DOHH2 (cell line): ENCODE data around the gene BICDL1.

Experiments
- H3F3A ChIP-seq: fragments of 200-600 bp; sonication (generic), shearing (Covaris generic); 2 replicates; pipeline ENCODE4 v1.6.0; 2016; ENCODE audit warnings: antibody characterized with exemption, mild to moderate bottlenecking; ENCODE audit not compliant: control insufficient read depth, insufficient read depth
- H3K27ac ChIP-seq: fragments of 200-600 bp; sonication (generic); 2 replicates; pipeline ENCODE4 v1.5.1; 2014; ENCODE audit warnings: low read depth, mild to moderate bottlenecking, low read length, moderate library complexity
- H3K27me3 ChIP-seq: fragments of 200-600 bp; sonication (generic); 2 replicates; pipeline ENCODE4 v1.6.1; 2014; ENCODE audit warnings: mild to moderate bottlenecking, low read length, mixed read lengths; ENCODE audit not compliant: control insufficient read depth
- H3K36me3 ChIP-seq: fragments of 200-600 bp; sonication (generic); 2 replicates; pipeline ENCODE4 v1.6.1; 2014; ENCODE audit warnings: mild to moderate bottlenecking, low read length, moderate library complexity, mixed read lengths; ENCODE audit not compliant: control insufficient read depth
- H3K4me1 ChIP-seq: fragments of 200-600 bp; sonication (generic); 2 replicates; pipeline ENCODE4 v1.6.1; 2014; ENCODE audit warnings: mild to moderate bottlenecking, low read length, mixed read lengths; ENCODE audit not compliant: control insufficient read depth
- H3K4me2 ChIP-seq: fragments of 200-600 bp; sonication (generic); 2 replicates; pipeline ENCODE4 v1.6.0; 2014; ENCODE audit warnings: mild to moderate bottlenecking, low read length, moderate library complexity
- H3K4me3 ChIP-seq: fragments of 200-600 bp; sonication (generic); 2 replicates; pipeline ENCODE4 v1.5.1; 2014; ENCODE audit warnings: mild to moderate bottlenecking, low read length, mixed read lengths
- H3K79me2 ChIP-seq: fragments of 200-600 bp; sonication (generic); 2 replicates; pipeline ENCODE4 v1.6.1; 2014; ENCODE audit warnings: mild to moderate bottlenecking, low read length, mixed read lengths; ENCODE audit not compliant: control insufficient read depth
- H3K9me2 ChIP-seq: fragments of 200-600 bp; sonication (generic); replicated peaks from 2 replicates; pipeline ENCODE4 v1.6.1; 2014; ENCODE audit warnings: mild to moderate bottlenecking, low read length, mixed read lengths; ENCODE audit not compliant: control insufficient read depth
- H3K9me3 ChIP-seq: fragments of 200-600 bp; sonication (generic); 2 replicates; pipeline ENCODE4 v1.6.1; 2014; ENCODE audit warnings: antibody characterized with exemption, low read length, mixed read lengths; ENCODE audit not compliant: control insufficient read depth, insufficient read depth
- H4K20me1 ChIP-seq: fragments of 200-600 bp; sonication (generic); 2 replicates; pipeline ENCODE4 v1.6.0; 2014; ENCODE audit warnings: low read depth, mild to moderate bottlenecking, antibody characterized with exemption, low read length, moderate library complexity; ENCODE audit not compliant: control insufficient read depth, insufficient read depth
- EZH2phosphoT487 ChIP-seq: fragments of 200-600 bp; sonication (generic); IDR thresholded peaks from 2 replicates; pipeline ENCODE4 v1.6.1; 2017; ENCODE audit warnings: borderline replicate concordance, mild to moderate bottlenecking, antibody characterized with exemption, low read length, moderate library complexity, mixed read lengths
- TF ChIP-seq, protein P1 (sequence below): fragments of 200-600 bp; sonication (generic); IDR thresholded peaks from one replicate; pipeline ENCODE4 v1.5.1; 2014; ENCODE audit warnings: antibody characterized with exemption, mild to moderate bottlenecking, low read depth, low read length; ENCODE audit not compliant: poor library complexity, severe bottlenecking

Gene BICDL1

DNA sequence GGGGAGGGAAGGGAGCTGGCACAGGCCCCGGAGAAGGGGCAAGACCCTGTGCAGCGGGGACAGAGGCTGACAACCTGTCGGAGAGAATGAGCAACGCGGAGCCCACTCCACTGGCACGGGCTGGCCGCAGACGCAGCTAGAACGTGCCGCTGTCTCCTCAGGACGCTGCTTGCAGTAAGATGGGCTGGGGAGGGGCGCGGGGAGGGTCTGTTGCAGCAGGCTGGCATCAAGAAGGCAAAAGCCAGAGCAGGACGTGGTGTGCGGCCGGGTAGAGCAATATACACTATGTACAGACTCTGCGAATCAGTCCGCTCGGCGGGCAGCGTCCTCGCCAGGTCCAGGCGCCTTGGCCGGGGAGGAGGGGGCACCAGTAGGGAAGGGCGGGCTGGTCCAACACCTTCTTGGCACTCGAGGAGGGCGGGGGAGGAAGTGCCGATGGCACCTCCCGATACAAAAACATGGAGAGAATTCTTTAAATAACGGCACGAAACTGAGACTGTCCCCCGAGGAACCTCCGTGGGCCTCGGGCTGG lies 107.7 kb downstream of the BICDL1 start:
- H3K27ac ChIP-seq, result no peak overlapping the region
- peaks cover 24% of the 10 kb centered on the region for H3K79me2 ChIP-seq
- H3K4me2 ChIP-seq, result no peak overlapping the region
- TF ChIP-seq, protein P1, sequence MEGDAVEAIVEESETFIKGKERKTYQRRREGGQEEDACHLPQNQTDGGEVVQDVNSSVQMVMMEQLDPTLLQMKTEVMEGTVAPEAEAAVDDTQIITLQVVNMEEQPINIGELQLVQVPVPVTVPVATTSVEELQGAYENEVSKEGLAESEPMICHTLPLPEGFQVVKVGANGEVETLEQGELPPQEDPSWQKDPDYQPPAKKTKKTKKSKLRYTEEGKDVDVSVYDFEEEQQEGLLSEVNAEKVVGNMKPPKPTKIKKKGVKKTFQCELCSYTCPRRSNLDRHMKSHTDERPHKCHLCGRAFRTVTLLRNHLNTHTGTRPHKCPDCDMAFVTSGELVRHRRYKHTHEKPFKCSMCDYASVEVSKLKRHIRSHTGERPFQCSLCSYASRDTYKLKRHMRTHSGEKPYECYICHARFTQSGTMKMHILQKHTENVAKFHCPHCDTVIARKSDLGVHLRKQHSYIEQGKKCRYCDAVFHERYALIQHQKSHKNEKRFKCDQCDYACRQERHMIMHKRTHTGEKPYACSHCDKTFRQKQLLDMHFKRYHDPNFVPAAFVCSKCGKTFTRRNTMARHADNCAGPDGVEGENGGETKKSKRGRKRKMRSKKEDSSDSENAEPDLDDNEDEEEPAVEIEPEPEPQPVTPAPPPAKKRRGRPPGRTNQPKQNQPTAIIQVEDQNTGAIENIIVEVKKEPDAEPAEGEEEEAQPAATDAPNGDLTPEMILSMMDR, result no peak
- no peak for TF ChIP-seq EZH2phosphoT487
- H3K4me1 ChIP-seq, result peaks cover 2% of the 10 kb centered on the region; the same call in 1 of the 2 replicates
- H3F3A ChIP-seq, result no peaks in the 10 kb centered on the region
- no peaks in the 10 kb centered on the region for H4K20me1 ChIP-seq
- H3K27me3 ChIP-seq, result no peaks in the 10 kb centered on the region
- no peaks in the 10 kb centered on the region for H3K9me2 ChIP-seq
- no peak overlapping the region for H3K4me3 ChIP-seq
- H3K36me3 ChIP-seq, result peaks cover 74% of the 10 kb centered on the region
- no peaks in the 10 kb centered on the region for H3K9me3 ChIP-seq

DNA sequence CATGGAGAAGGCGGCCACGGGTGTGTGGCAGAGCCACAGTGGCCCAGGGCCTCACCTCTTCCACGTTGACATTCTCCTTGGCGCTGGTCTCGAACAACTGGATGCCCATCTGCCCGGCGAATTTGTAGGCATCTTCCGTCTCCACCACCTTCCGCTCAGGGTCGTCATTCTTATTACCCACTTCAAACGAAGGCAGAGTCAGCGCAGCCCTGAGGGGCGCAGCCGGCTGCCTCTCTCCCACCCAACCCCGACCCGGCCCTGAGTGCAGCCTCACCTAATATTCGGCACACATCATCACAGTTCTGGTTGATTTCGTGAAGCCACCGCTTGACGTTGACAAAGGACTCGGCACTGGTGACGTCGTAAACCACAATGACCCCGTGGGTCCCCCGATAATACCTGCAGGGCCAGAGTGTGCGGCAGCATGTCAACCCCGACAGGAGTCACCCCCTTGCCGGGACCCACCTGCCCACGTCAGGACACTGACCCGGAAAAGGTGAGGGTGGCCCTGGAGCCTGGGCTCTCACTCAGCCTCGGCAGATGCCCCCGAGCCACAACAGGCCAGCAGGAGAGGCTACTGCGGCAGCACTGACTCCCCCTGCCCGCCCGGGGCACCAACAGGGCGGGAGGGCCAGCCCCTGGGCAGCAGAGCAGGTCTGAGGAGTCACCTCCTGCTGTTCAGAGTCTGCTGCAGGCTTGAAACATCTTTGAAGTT lies 109.9 kb downstream of the BICDL1 start:
- Histone ChIP-seq H3K9me2 (no peaks in the 10 kb centered on the region), H3K4me2 (no peak overlapping the region), H3K4me3 (no peak overlapping the region), H3K36me3 (peaks cover 82% of the 10 kb centered on the region), H3K27me3 (no peaks in the 10 kb centered on the region), H3F3A (no peaks in the 10 kb centered on the region), H3K9me3 (no peaks in the 10 kb centered on the region), H3K79me2 (peaks cover 46% of the 10 kb centered on the region), H4K20me1 (peaks cover 11% of the 10 kb centered on the region), H3K27ac (no peak overlapping the region), H3K4me1 (peaks cover under 1% of the 10 kb centered on the region; the same call in 1 of the 2 replicates)
- no peak for TF ChIP-seq EZH2phosphoT487
- TF ChIP-seq, protein P1, result no peak

DNA sequence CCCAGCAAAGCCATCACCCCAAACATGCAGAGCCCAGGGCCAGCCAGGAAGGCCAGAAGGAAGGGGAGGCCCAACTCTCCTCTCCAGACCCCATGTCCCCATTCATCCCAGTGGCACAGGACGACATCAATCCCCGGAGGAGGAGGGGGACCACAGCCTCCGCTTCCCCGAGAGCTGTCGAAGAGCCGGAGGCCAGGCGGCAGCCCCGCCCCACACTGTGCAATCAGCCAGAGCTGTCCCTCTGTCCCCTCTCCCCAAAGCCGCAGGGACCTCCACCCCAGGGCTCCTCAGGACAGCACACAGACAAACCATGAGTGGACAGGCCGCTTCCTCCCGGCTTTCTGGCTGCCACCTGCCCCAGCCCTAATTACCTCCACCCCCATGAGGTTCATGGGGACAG lies 110.7 kb downstream of the BICDL1 start:
- no peaks in the 10 kb centered on the region for H3K9me2 ChIP-seq
- H3F3A ChIP-seq, result no peaks in the 10 kb centered on the region
- H3K4me1 ChIP-seq, result no peaks in the 10 kb centered on the region
- H4K20me1 ChIP-seq, result peaks cover 11% of the 10 kb centered on the region
- H3K27ac ChIP-seq, result no peak overlapping the region
- H3K4me2 ChIP-seq, result no peak overlapping the region
- no peak overlapping the region for H3K4me3 ChIP-seq
- H3K79me2 ChIP-seq, result peaks cover 54% of the 10 kb centered on the region
- H3K36me3 ChIP-seq, result peaks cover 85% of the 10 kb centered on the region
- H3K27me3 ChIP-seq, result no peaks in the 10 kb centered on the region
- TF ChIP-seq, protein P1, result no peak
- no peak for TF ChIP-seq EZH2phosphoT487
- H3K9me3 ChIP-seq, result no peaks in the 10 kb centered on the region
